IMR-90 (cell line): Measurements from ENCODE around the gene MLLT1. TPM values are rescaled to one million over a fixed set of nuclear protein-coding genes. Genes with fewer than 3 reads are reported as not detected.

Experiments used
- ATAC-seq: fragments of 200-7000 bp; cut with Tn5 transposase; 2 replicates; pipeline ENCODE4 v1.9.1; 2020; ENCODE audit warnings: low read depth, mild to moderate bottlenecking, moderate library complexity
- BruUV-seq: library from RNA; stranded (reverse); fragments of 400-500 nt; replicated peaks from 2 replicates; lab custom pipeline; 2021; lab: Mats Ljungman, UMichigan
- CTCF ChIA-PET: fragments of 300-600 bp; formaldehyde crosslinking; extraction: SDS; loops from one replicate; lab custom pipeline; 2021; ENCODE audit warnings: antibody characterized with exemption; lab: Yijun Ruan, JAX
- POLR2A ChIA-PET: fragments of 300-600 bp; sonication (Branson Sonifier 250); formaldehyde crosslinking; loops from one replicate; lab custom pipeline; 2022; ENCODE audit warnings: antibody characterized with exemption; ENCODE audit not compliant: unreplicated experiment; lab: Charles Lee
- DNase-seq: peaks from one replicate; pipeline ENCODE4 v3.0.0; 2013
- H2AFZ ChIP-seq: replicated peaks from 2 replicates; pipeline ENCODE3; 2013; ENCODE audit warnings: low read length, mild to moderate bottlenecking; ENCODE audit not compliant: poor library complexity
- H2AK5ac ChIP-seq: 2 replicates; pipeline ENCODE4 v1.6.1; 2013; ENCODE audit warnings: low read depth, low read length, inconsistent platforms
- H2AK9ac ChIP-seq: replicated peaks from 2 replicates; pipeline ENCODE3; 2013; ENCODE audit warnings: mild to moderate bottlenecking, low read depth, low read length, moderate library complexity; ENCODE audit not compliant: poor library complexity
- H2BK120ac ChIP-seq: 2 replicates; pipeline ENCODE4 v1.6.1; 2013; ENCODE audit warnings: low read depth, low read length, inconsistent platforms
- H2BK15ac ChIP-seq: 3 replicates; pipeline ENCODE4 v1.6.1; 2013; ENCODE audit warnings: low read depth, low read length, inconsistent platforms
- H2BK20ac ChIP-seq: 2 replicates; pipeline ENCODE4 v1.6.1; 2013; ENCODE audit warnings: low read depth, mild to moderate bottlenecking, inconsistent platforms, low read length, moderate library complexity
- H2BK5ac ChIP-seq: 2 replicates; pipeline ENCODE4 v1.6.1; 2013; ENCODE audit warnings: mild to moderate bottlenecking, low read depth, low read length, inconsistent platforms; ENCODE audit not compliant: poor library complexity, severe bottlenecking
- H3K14ac ChIP-seq: replicated peaks from 2 replicates; pipeline ENCODE4 v1.6.1; 2013; ENCODE audit warnings: low read depth, low read length, inconsistent platforms
- H3K18ac ChIP-seq: 2 replicates; pipeline ENCODE4 v1.6.1; 2013; ENCODE audit warnings: low read depth, low read length, control low read depth
- H3K23ac ChIP-seq: 2 replicates; pipeline ENCODE4 v1.6.1; 2013; ENCODE audit warnings: low read depth, low read length, inconsistent platforms
- H3K27ac ChIP-seq: 2 replicates; pipeline ENCODE4 v1.5.1; 2013; ENCODE audit warnings: mild to moderate bottlenecking, control low read depth, low read length; ENCODE audit not compliant: insufficient read depth
- H3K27me3 ChIP-seq: 2 replicates; pipeline ENCODE4 v1.6.1; 2013; ENCODE audit warnings: low read length; ENCODE audit not compliant: control insufficient read depth, insufficient read depth
- H3K36me3 ChIP-seq: 2 replicates; pipeline ENCODE4 v1.6.1; 2013; ENCODE audit warnings: low read length, mixed read lengths; ENCODE audit not compliant: control insufficient read depth, insufficient read depth
- H3K4ac ChIP-seq: 2 replicates; pipeline ENCODE4 v1.6.1; 2013; ENCODE audit warnings: low read depth, low read length, inconsistent platforms
- H3K4me1 ChIP-seq: 2 replicates; pipeline ENCODE4 v1.6.1; 2013; ENCODE audit warnings: low read length, mixed read lengths; ENCODE audit not compliant: control insufficient read depth, insufficient read depth
- H3K4me2 ChIP-seq: 2 replicates; pipeline ENCODE4 v1.6.1; 2013; ENCODE audit warnings: low read depth, mild to moderate bottlenecking, control low read depth, low read length, moderate library complexity
- H3K4me3 ChIP-seq: 2 replicates; pipeline ENCODE4 v1.5.1; 2013; ENCODE audit warnings: low read depth, mild to moderate bottlenecking, control low read depth, low read length, moderate library complexity; ENCODE audit not compliant: insufficient read depth
- H3K56ac ChIP-seq: 2 replicates; pipeline ENCODE4 v1.6.1; 2013; ENCODE audit warnings: low read length, inconsistent platforms; ENCODE audit not compliant: insufficient read depth; ENCODE audit errors: extremely low read depth
- H3K79me1 ChIP-seq, 2 experiments: 2 replicates each; pipeline ENCODE4 v1.6.1; 2013; ENCODE audit warnings: low read length in 2 of 2, inconsistent platforms in 1 of 2, low read depth in 1 of 2
- H3K9ac ChIP-seq: 2 replicates; pipeline ENCODE4 v1.6.1; 2013; ENCODE audit warnings: low read depth, low read length, control low read depth
- H3K9me1 ChIP-seq: 2 replicates; pipeline ENCODE4 v1.6.1; 2013; ENCODE audit warnings: low read length, inconsistent platforms; ENCODE audit not compliant: insufficient read depth
- H3K9me3 ChIP-seq: 2 replicates; pipeline ENCODE4 v1.6.1; 2013; ENCODE audit warnings: low read length; ENCODE audit not compliant: control insufficient read depth, insufficient read depth
- H4K20me1 ChIP-seq: 2 replicates; pipeline ENCODE4 v1.6.1; 2013; ENCODE audit warnings: low read length, inconsistent platforms; ENCODE audit not compliant: insufficient read depth
- H4K5ac ChIP-seq: 2 replicates; pipeline ENCODE4 v1.6.1; 2013; ENCODE audit warnings: mild to moderate bottlenecking, low read depth, low read length, control low read depth
- H4K8ac ChIP-seq, 2 experiments: 2 replicates each; pipeline ENCODE4 v1.6.1; 2013; ENCODE audit warnings: low read depth in 2 of 2, low read length in 2 of 2, control low read depth in 1 of 2, inconsistent platforms in 1 of 2
- H4K91ac ChIP-seq: 2 replicates; pipeline ENCODE4 v1.6.1; 2013; ENCODE audit warnings: low read depth, low read length, inconsistent platforms; ENCODE audit not compliant: insufficient read depth
- CEBPB ChIP-seq: IDR thresholded peaks from 2 replicates; pipeline ENCODE4 v1.6.1; 2012; ENCODE audit warnings: low read depth, low read length, improper control_type of control experiment
- NFE2L2 ChIP-seq: fragments of 150-350 bp; IDR thresholded peaks from 2 replicates; pipeline ENCODE4 v1.6.1; 2016; ENCODE audit warnings: low read depth, mild to moderate bottlenecking, low read length
- POLR2A ChIP-seq: IDR thresholded peaks from 2 replicates; pipeline ENCODE4 v1.6.1; 2012; ENCODE audit warnings: mild to moderate bottlenecking, low read depth, low read length
- WGBS, 2 experiments: methylation state at CpG; one replicate each; pipeline versions ENCODE4 v1.1.5 to v1.1.7; 2013; ENCODE audit warnings: missing lambda C conversion rate in 2 of 2; ENCODE audit not compliant: insufficient read length in 1 of 2; ENCODE audit errors: extremely low coverage in 2 of 2; 5-methylcytosine and 5-hydroxymethylcytosine counted together
- dilution Hi-C: fragments of 300-500 bp; cut with HindIII; formaldehyde crosslinking; loops from one replicate; pipeline ENCODE4 v1.14.3; 2018; ENCODE audit warnings: low sequenced_read_pairs; ENCODE audit not compliant: unreplicated experiment
- in situ Hi-C: fragments of 300-500 bp; cut with MboI; formaldehyde crosslinking; loops from 3 replicates; pipeline ENCODE4 v1.14.3; 2019; ENCODE audit warnings: low sequenced_read_pairs, inconsistent platforms, mixed read lengths
- intact Hi-C: fragments of 100-400 bp; cut with micrococcal nuclease; formaldehyde crosslinking; loops from 2 replicates; pipeline ENCODE4 v1.10.0; 2022
- polyA plus RNA-seq, 3 experiments: library from polyadenylated mRNA; depleted of rRNA; stranded (reverse); fragments of >200 nt; gene quantifications; 2 replicates each; pipeline ENCODE4 v1.2.3, GENCODE V29; 2012; ENCODE audit warnings: low replicate concordance in 1 of 3
- total RNA-seq: library from RNA; depleted of rRNA; stranded (reverse); fragments of >200 nt; gene quantifications from 2 replicates; pipeline ENCODE4 v1.2.3, GENCODE V29; 2012
- TF ChIP-seq, protein P1 (sequence below): conservative IDR thresholded peaks from 2 replicates; pipeline ENCODE4 v1.5.1; 2012; ENCODE audit warnings: mild to moderate bottlenecking, low read depth, low read length, improper control_type of control experiment

The MLLT1 gene
- total and polyA plus RNA-seq, 2 of the 4 experiments (the other 2 are of a cell fraction): 1.3 to 30.6 TPM

DNA sequence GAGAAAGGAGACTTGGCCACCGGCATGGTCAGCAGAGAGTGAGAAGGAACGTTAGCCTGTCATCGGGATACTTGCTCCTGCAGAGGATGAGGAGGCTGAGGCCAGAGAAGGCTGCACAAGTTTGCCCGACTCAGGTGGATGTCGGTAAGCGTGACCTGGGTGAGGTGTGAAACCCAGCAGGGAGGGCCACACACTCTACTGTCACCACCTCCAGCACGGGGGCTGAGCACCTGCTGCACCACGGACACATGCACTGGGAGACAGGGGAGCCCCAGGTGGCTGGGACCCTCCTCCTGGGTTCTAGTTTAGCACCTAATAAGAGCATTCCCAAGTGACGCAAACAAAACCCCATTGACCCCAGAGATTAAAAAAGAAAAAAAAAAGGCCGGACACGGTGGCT is 17.3 kb downstream of the MLLT1 start:
- H2AK9ac ChIP-seq: no peak overlapping the region
- no TSS peak for BruUV-seq
- H4K8ac ChIP-seq: no peak overlapping the region
- peaks cover 32 to 88% of the 10 kb centered on the region in 2 experiments for H3K79me1 ChIP-seq
- H3K9ac ChIP-seq: no peak overlapping the region
- POLR2A ChIA-PET: no interaction called here
- intact Hi-C loops (no loop called here), in situ Hi-C loops (no loop called here), dilution Hi-C loops (no loop called here)
- H3K36me3 ChIP-seq: peaks cover 55% of the 10 kb centered on the region
- peaks cover 16% of the 10 kb centered on the region for H3K9me1 ChIP-seq
- no peak overlapping the region for H4K5ac ChIP-seq
- H2BK20ac ChIP-seq: no peak overlapping the region
- 96% methylated on average over 4 of the region's 11 CpGs; no CpG with 5 or more reads in 1 of the 2 experiments for WGBS, 2 experiments
- DNase-seq: no peak
- H4K91ac ChIP-seq: no peak overlapping the region
- H2BK120ac ChIP-seq: no peak overlapping the region
- H3K14ac ChIP-seq: no peak overlapping the region
- CTCF ChIA-PET: no interaction called here
- no peak overlapping the region for H3K56ac ChIP-seq
- H2AK5ac ChIP-seq: no peak overlapping the region
- H2BK5ac ChIP-seq: no peak overlapping the region
- H3K4ac ChIP-seq: no peak overlapping the region
- H3K18ac ChIP-seq: no peak overlapping the region
- H3K23ac ChIP-seq: no peak overlapping the region
- H3K4me2 ChIP-seq: no peak overlapping the region
- TF ChIP-seq NFE2L2 (no peak), POLR2A (no peak), CEBPB (no peak)
- TF ChIP-seq, protein P1, sequence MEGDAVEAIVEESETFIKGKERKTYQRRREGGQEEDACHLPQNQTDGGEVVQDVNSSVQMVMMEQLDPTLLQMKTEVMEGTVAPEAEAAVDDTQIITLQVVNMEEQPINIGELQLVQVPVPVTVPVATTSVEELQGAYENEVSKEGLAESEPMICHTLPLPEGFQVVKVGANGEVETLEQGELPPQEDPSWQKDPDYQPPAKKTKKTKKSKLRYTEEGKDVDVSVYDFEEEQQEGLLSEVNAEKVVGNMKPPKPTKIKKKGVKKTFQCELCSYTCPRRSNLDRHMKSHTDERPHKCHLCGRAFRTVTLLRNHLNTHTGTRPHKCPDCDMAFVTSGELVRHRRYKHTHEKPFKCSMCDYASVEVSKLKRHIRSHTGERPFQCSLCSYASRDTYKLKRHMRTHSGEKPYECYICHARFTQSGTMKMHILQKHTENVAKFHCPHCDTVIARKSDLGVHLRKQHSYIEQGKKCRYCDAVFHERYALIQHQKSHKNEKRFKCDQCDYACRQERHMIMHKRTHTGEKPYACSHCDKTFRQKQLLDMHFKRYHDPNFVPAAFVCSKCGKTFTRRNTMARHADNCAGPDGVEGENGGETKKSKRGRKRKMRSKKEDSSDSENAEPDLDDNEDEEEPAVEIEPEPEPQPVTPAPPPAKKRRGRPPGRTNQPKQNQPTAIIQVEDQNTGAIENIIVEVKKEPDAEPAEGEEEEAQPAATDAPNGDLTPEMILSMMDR: no peak
- peaks cover 22% of the 10 kb centered on the region for H3K4me1 ChIP-seq
- no peak overlapping the region for H2AFZ ChIP-seq
- peaks cover 48% of the 10 kb centered on the region for H4K20me1 ChIP-seq
- no peak overlapping the region for H3K4me3 ChIP-seq
- no peak for ATAC-seq
- no peaks in the 10 kb centered on the region for H3K27me3 ChIP-seq
- no peak overlapping the region for H2BK15ac ChIP-seq
- H3K9me3 ChIP-seq: no peaks in the 10 kb centered on the region
- no peak overlapping the region for H3K27ac ChIP-seq
